ENCODE results near the gene ASB11.

GRCh38 chrX:15277604-15278003, 37.8 kb downstream of the ASB11 start:
- TF ChIP-seq CTCF (IDR thresholded peaks at IDR 0.05): no peak
- TF ChIP-seq POLR2A (IDR thresholded peaks at IDR 0.05): no peak
